GM12873 (cell line): ENCODE data around the gene RNF13.

Source experiments
- TF ChIP-seq, protein P1 (sequence below): IDR thresholded peaks from 2 replicates; pipeline ENCODE4 v1.5.1; 2012; ENCODE audit warnings: low read depth, mild to moderate bottlenecking, moderate library complexity, low read length, control low read depth; ENCODE audit not compliant: insufficient read depth; ENCODE audit errors: missing control alignments

The RNF13 gene

DNA sequence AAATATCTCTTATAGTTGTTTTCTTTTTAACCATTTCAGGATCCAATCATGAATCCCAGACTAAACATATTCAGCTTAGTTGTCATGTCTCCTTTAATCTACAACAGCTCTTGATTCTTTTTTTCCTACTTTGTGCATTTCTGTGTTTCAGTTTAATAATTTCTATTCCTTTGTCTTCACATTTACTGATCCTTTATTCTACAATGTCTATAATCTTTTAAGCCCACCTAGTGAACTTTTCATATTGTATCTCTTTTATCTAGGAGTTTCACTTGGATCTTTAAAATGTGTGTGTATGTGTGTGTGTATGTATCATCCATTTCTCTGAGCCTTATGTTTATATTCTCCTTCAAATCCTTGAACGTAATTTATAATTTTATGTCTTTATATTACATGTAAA lies 70.1 kb downstream of the RNF13 start:
- TF ChIP-seq, protein P1, sequence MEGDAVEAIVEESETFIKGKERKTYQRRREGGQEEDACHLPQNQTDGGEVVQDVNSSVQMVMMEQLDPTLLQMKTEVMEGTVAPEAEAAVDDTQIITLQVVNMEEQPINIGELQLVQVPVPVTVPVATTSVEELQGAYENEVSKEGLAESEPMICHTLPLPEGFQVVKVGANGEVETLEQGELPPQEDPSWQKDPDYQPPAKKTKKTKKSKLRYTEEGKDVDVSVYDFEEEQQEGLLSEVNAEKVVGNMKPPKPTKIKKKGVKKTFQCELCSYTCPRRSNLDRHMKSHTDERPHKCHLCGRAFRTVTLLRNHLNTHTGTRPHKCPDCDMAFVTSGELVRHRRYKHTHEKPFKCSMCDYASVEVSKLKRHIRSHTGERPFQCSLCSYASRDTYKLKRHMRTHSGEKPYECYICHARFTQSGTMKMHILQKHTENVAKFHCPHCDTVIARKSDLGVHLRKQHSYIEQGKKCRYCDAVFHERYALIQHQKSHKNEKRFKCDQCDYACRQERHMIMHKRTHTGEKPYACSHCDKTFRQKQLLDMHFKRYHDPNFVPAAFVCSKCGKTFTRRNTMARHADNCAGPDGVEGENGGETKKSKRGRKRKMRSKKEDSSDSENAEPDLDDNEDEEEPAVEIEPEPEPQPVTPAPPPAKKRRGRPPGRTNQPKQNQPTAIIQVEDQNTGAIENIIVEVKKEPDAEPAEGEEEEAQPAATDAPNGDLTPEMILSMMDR = no peak

DNA sequence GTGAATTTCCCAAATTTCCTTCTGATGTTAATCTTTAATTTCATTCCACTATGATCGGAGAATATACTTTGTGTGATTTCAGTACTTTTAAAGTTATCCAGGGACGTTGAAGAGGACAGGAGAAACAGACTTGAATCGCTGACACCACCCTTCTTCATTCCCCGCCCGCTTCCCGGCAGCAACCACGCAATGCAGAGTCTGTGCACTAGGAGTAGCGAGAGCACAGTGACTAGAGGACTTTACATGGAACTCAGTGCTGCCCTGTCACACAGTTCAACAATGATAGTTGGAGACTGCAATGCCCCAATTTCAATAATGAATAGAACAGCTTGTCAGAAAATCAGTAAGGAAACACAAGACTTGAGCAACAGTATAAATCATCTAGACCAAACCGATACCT lies 73.9 kb downstream of the RNF13 start:
- TF ChIP-seq, protein P1 = no peak

DNA sequence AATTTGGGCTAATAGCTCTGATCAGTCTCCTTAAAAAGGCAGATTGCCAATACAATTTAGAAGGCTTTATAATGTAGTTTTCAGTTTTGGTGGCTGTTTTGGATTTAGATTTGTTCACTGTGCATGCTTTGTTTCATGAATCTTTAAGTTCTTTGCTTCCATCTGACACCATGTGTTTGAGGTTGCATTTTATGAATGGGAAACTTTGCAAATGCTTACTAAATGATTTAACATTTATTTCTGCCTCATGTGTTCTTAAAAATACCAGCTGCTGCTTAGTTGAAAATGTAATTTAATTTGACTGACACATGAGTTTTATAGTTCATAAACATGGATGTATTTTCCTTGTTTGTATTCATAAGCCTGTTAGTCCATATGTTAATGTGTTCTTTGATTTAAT lies 78.6 kb downstream of the RNF13 start:
- TF ChIP-seq, protein P1 = no peak

DNA sequence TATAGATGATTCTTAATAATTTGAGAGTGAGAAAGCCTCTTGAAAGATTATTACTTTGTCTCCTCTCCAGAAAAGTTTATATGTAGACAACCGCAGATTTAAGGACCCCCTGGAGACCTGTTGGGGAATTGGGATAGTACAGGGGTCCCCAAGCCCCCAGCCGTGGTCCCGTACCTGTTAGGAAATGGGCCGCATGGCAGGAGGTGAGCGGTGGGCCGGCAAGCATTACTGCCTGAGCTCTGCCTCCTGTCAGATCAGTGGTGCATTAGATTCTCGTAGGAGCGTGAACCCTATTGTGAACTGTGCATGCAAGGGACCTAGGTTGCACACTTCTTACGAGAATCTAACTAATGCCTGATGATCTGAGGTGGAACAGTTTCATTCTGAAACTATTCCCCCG lies 79.4 kb downstream of the RNF13 start:
- TF ChIP-seq, protein P1 = no peak

DNA sequence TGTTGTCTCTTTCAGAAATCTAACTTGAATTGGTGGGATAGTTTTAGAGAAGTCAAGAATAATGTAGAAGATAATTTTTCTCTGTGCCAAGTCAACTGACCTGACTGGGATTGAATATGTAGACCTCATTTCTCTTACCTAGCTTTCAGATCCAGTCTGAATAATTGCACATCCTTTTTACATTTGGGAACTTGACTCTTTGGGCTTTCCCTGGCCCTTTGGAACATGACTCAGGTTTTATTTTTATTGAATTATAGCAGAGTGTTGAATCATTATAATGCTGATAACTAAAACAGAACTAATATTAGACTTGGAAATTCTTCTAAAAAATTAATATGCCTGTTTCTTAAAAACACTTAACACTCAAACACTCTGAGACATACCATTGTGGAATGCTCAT lies 81.2 kb downstream of the RNF13 start:
- TF ChIP-seq, protein P1 = no peak

DNA sequence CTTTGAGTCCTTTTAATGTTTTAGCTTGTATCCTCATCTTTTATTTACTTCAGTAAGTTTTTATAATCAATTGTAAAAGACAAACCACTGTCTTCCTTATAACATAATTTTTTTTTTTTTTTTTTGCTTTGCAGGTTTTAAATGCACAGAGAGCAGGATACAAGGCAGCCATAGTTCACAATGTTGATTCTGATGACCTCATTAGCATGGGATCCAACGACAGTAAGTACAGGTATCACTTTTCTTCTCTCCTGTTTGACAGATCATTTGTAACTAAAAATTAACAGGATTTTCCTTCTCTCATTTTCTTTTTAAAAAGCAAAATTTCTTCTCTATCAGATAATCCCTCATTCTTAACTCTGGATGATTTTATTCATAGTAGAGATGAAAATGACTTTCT lies 82.3 kb downstream of the RNF13 start:
- TF ChIP-seq, protein P1 = no peak

DNA sequence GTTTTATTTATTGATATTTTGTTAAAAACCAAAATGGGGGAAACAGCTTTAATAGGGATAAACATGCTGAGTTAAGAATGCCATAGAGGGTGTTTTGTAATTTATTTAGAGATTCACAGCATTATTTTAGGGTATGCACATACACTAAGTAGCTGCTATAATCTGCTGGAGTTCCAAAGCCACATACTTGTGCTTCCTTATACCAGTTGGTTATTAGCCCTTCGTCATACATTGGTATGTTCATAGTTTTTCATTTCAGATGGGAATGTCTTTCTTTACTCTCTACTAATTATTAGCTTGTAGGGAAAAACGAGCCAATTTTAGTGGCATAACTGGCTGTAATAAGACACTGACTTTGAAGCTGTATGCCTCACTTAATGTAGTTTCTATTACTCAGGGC lies 82.8 kb downstream of the RNF13 start:
- TF ChIP-seq, protein P1 = no peak

DNA sequence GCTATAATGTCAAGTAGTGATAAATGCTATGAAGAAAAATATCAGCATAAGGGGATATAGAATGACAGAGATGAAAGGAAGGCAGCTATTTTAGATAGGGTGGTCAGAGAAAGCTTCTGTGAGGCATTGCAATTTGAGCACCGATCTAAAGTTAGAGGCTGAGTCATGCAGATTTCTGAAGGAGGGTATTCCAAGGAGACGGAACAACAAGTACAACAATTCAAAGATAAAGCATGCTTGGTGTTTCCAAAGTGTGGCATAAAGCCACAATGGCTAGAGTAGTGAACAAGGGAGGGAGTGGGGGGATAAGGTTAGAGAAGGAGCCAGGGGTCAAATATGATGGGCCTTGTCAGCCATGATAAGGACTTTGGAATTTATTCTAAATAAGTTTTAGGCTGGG lies 85.8 kb downstream of the RNF13 start:
- TF ChIP-seq, protein P1 = no peak
